ENCODE results near the gene HSD17B4.

DNA sequence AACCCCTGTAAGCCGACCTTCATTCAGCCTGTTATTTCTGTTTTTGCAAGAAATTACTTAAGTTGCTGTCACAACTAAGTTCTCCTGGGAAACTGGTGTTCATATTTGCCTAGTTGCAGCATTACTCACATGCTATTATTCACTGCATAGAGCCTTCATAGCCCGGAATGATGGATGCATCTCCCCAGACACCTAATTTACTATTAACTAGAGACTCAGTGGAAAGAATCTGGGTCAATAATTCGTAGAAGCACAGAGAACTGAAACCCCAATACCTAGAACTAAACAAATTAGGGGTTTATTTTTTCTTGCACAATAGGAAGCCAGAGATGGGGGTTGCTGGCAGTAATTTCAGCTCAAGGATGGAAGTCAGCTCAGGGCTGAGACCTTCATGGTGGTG is 131.4 kb downstream of the HSD17B4 start:
- TF ChIP-seq, protein P1, sequence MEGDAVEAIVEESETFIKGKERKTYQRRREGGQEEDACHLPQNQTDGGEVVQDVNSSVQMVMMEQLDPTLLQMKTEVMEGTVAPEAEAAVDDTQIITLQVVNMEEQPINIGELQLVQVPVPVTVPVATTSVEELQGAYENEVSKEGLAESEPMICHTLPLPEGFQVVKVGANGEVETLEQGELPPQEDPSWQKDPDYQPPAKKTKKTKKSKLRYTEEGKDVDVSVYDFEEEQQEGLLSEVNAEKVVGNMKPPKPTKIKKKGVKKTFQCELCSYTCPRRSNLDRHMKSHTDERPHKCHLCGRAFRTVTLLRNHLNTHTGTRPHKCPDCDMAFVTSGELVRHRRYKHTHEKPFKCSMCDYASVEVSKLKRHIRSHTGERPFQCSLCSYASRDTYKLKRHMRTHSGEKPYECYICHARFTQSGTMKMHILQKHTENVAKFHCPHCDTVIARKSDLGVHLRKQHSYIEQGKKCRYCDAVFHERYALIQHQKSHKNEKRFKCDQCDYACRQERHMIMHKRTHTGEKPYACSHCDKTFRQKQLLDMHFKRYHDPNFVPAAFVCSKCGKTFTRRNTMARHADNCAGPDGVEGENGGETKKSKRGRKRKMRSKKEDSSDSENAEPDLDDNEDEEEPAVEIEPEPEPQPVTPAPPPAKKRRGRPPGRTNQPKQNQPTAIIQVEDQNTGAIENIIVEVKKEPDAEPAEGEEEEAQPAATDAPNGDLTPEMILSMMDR (IDR thresholded peaks at IDR 0.05; ENCODE audit: low read depth, low read length, poor library complexity, severe bottlenecking): no peak
- no peak for TF ChIP-seq EZH2phosphoT487 (IDR thresholded peaks at IDR 0.05; ENCODE audit: borderline replicate concordance, low read length)
